NOMO-1 treated with dmso at 0.1 percent for 144 hours (cell line): ENCODE data around the gene CFHR4.
"Not testable (repeated sequence)": the region's sequence is repeated elsewhere in the genome, so short reads cannot be mapped to it uniquely, and the experiment has no call there.

Experiments
- DNase-seq: peaks from one replicate; lab custom pipeline; 2025; ENCODE audit not compliant: unreplicated experiment; lab: John Stamatoyannopoulos, UW

CFHR4 gene

DNA sequence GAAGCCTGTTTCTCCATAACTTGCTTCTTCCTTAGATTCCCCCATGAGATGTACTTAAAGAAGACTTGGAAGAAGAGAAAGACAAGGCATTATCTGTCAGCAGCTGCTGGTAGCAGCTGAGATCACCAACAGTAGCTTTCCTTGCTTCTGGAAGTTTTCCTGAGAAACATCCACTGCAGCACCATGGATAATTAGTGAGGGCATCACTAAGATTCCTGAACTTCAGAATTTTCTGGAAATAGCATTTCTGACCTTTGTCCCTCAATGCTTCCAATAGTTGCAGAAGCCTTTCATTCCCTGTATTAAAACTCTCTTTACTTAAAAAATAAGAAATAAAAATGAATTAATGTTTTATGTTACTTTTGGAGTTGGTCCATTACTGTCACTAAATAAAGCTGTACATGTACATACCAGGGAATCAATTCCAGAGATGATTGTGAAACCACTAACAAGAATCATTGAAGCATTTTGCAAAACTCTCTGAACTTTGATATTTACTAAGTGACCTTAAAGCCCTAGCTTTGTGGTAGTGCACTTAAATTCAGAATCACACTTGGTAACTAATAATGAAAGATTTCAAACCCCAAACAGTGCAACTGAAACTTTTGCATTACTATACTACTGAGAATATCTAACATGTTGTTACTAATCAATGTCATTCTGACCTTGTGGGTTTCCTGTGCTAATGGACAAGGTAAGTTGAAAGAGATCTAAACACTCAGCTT, at the start of gene CFHR4:
Gene CFHR4 (plus strand): TSS at position 538 of the 725 bp plus-strand sequence. CDS start 99 bp downstream, at position 637.
- no peak for DNase-seq

DNA sequence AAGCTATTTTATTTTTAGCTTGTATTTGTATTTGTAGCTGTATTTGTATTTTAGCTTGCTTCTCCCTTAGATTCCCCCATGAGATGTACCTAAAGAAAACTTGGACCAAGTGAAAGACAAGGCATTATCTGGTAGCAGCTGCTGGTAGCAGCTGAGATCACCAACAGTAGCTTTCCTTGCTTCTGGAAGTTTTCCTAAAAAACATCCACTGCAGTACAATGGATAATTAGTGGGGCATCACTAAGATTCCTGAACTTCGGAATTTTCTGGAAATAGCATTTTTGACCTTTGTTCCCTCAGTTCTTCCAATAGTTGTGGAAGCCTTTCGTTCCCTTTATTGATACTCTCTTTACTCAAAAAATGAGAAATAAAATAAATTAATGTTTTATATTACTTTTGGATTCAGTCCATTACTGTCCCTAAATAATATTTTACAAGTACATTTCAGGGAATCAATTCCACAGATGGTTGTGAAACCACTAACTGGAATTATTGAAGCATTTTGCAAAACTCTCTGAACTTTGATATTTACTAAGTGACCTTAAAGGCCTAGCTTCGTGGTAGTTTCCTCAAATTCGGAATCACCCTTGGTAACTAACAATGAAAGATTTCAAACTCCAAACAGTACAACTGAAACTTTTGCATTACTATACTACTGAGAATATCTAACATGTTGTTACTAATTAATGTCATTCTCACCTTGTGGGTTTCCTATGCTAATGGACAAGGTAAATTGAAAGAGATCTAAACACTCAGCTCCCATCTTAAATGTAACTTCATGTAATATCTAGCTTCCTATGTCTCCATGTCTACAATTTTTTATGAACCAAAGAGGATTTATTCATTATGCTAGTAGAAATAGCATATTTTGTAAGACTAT, 38.0 kb upstream of the CFHR4 start:
- DNase-seq, result not testable (repeated sequence)

DNA sequence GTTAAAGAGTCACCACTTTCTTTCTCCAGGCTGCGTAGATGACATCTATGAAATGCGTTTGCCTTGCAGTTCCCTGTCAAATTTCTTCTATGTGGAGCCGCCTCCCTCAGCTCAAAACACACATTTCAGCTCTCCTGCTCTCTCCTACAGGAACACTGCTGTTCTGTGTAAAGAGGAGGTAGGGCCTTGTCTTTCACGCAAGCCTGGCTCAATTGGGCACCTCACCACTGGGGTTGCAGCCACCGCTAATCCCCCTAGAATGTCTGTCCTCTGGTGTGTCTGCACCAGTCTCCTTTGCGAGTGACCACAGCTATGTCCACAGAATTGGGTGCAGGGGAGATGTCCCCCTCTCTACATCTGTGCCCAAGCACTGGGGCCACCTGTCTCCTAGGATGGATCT, 31.8 kb upstream of the CFHR4 start:
- DNase-seq, result no peak

- no peak for DNase-seq
These were observed 30.7 kb upstream of the CFHR4 start for GRCh38 chr1:196857188-196857587.

DNA sequence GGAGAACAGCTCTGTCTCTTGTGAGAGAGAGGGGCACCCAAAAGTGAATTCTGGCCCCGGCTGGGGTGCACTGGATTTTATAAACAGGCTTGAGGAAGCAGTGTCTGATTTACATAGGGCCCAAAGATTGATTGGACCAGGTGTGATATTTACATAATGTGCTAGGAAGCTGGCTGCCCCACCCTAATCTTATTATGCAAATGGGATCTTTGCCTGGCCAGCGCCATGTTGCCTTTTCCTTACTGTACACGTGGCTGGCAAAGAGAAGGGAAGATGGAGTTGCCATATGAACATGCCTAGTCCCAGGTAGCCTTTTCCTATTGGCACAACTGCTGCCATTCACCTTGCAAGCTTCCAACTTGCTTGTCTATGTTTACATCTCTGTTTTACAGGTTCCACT, 29.0 kb upstream of the CFHR4 start:
- no peak for DNase-seq

DNA sequence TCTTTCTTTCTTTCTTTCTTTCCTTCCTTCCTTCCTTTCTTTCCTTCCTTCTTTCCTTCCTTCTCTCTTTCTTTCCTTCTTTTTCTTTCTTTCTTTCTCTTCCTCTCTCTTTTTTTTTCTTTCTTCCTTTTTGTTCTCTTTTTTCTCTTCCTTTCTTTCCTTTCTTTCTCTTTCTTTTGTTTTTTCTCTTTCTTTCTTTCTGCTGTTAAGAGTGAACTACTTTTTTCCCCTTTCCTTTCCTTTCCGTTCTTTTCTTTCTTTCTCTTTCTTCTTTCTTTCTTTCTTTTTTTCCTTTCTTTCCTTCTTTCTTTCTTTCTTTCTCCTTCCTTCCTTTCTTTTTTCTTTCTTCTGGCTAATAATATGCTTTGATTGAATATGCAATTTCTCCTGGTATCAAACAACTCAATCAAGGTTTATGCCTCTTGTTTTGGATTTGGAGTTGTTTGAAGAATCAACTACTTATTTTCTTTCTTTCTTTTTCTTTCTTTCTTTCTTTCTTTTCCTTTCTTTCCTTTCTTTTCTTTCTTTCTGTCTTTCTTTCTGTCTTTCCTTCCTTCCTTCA, 27.4 kb upstream of the CFHR4 start:
- no peak for DNase-seq

- DNase-seq, result no peak
These were observed 26.4 kb upstream of the CFHR4 start for GRCh38 chr1:196861429-196861828.

DNA sequence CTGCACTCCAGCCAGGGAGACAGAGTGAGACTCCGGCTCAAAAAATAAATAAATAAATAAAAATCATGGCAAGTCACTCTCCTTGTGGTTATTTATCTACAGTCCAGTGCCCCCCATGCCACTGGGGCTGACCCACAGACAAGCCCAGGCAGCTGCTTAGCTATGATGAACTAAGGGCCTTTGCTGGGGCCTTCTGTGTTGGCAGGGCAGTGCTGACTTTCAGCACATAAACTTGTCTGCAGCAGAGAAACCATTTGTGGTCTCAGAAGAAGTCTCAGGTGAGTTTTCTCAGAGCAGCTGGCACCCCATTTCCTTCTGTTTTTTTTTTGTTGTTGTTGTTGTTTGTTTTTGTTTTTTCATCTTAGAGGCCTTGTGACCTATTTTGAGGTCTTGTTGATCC, 20.9 kb upstream of the CFHR4 start:
- DNase-seq, result no peak

DNA sequence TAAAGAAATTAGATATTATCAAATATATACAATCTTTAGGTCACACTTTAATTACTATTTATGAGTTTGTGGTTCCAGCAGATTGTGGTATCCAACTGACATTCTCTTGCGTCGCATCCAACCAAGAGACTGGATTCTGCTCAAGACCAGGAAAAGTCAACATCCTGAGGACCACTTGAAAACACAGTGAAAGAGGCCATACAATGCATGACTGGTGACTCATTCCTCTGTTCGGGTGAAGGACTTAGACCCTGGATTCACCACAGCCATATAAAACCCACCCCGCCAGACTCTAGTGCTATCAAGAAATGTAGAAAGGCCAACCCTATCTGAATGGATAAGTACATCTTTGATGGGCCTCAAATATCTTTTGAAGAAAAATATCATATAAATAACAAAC, 14.5 kb upstream of the CFHR4 start:
- DNase-seq, result no peak

DNA sequence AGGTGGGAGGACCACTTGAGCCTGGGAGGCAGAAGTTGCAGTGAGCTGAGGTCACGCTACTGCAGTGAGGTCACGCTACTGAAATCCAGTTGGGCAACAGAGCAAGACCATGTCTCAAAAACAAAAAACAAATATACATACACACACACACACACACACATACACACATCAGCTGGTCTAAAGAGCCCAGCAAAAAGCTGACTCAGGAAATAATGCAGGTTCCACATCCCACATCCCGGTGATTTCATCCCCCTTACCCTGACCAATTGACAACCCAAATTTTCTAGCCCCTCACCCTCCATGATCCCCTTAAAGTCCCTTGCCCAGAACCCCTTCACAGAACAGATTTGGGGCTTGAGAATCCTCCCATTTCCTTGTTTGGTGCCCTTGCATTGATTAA, 11.9 kb upstream of the CFHR4 start:
- no peak for DNase-seq

- DNase-seq, result no peak
These were observed 9.9 kb upstream of the CFHR4 start for GRCh38 chr1:196877964-196878363.

DNA sequence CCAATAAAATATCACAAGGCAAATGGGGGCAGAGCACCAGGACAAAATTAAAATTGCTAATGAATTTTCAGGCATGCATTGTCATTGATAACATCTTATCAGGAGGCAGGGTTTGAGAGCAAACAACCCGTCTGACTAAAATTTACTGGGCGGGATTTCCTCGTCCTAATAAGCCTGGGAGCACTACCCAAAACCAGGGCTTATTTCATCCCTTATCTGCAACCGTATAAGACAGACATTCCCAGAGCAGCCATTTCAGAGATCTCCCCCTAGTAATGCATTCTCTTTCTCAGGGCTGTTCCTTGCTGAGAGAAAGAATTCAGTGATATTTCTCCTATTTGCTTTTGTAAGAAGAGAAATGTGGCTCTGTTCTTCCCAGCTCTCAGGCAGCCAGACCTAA, 1.3 kb upstream of the CFHR4 start:
- not testable (repeated sequence) for DNase-seq

DNA sequence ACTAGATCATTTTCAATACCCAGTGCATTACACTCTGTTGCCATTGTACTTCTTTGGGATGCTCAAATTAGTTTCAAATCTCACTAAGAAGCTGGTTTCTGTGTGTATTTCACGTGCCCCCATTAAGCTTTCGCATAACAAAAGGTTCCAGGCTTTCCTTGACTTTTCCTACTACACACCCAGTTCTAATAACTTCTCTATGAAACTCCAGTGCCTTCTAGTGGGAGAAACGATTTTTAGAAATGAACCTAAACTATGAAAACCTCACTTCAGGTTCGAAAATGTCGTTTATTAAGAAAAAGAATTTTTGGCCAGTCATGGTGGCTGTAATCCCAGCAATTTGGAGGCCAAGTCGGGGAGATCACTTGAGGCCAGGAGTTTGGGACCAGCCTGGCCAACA, 2.8 kb downstream of the CFHR4 start:
- no peak for DNase-seq

GRCh38 chr1:196891251-196891650, 3.4 kb downstream of the CFHR4 start:
- DNase-seq, result no peak

GRCh38 chr1:196896355-196896754, 8.5 kb downstream of the CFHR4 start:
- DNase-seq, result no peak

GRCh38 chr1:196897158-196897828, 9.4 kb downstream of the CFHR4 start:
- DNase-seq, result no peak

DNA sequence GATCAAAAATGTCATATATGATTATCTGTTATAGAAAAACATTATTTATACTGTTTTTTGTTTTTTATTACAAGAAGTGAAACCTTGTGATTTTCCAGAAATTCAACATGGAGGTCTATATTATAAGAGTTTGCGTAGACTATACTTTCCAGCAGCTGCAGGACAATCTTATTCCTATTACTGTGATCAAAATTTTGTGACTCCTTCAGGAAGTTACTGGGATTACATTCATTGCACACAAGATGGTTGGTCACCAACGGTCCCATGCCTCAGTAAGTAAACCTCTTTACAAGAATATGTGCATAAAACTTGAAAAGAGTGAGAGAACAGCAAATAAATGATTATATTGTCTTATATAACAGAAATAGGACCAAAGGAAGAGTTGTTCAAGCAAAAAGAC, 14.5 kb downstream of the CFHR4 start:
- DNase-seq, result no peak

GRCh38 chr1:196910215-196910614, 22.4 kb downstream of the CFHR4 start:
- no peak for DNase-seq

DNA sequence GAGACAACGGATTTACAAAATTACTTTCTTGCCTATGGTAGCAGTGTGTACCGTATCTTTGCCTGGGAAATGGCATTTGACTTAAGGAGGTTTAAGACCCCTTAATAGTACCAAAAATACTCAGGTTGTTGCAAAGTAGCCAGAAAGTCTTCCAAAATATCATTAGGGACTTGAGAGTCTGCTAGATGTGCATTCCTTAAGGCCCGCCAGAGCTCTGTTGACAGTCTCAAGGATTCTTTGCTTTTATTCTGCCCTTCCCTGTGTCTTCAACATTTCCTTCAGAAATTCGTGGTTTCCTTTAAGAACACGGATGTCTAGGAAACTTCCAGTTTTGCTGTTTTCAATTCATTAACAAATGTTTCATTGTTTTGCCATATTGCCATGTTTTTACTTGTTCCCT, 24.4 kb downstream of the CFHR4 start:
- not testable (repeated sequence) for DNase-seq

DNA sequence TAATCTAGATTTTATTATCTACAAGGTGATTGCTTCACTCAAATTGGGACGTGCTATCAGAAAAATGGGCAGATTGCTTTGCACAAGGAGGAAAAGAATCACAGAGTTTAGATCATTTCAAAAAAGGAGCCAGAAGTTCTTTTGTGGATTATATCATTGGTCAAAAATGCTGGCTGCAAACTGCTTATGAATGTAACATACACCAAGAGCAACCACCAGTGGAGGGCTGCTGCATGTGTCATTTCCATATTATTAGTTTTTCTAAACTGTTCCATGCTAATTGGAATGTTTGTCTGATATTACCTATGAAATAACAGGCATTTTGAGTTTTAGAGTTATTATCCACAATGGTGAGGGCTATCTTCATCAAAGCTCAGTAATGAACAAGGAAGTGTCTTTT, 39.0 kb downstream of the CFHR4 start:
- not testable (repeated sequence) for DNase-seq

DNA sequence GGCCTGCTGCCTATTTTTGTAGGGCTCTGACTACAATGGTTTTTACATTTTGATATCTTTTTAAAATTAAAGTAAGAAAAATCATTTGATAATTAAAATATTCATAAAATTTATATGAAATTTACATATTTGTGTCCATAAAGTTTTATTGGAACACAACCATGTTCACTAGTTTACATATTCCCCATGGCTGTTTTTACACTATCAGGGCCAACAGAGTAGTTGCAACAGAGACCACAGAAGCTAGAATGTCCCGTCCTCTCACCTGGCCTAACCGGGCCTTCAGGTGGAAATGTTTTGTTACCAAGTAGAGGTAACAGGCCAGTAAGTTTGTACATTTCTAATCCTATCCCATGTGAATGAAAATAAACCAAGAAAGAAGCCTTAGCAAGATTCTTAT, 45.0 kb downstream of the CFHR4 start:
- DNase-seq, result not testable (repeated sequence)
